ENCODE measurements around the gene TMCC1. TPM values are rescaled to one million over a fixed set of nuclear protein-coding genes. Genes with fewer than 3 reads are reported as not detected.

Gene TMCC1
- total and polyA plus RNA-seq, 4 donors = 10.2 to 60.0 (median 11.0) TPM

GRCh38 chr3:129722527-129722926 is 171.0 kb downstream of the TMCC1 start:
- Histone ChIP-seq H3K9me3 (ENCODE audit: control insufficient read depth in 4 of 4, low read length in 3 of 4) (no peaks in the 10 kb centered on the region), H3K27me3 (ENCODE audit: control insufficient read depth in 4 of 4, insufficient read depth in 4 of 4, low read length in 3 of 4) (no peaks in the 10 kb centered on the region), H3K9ac (ENCODE audit: low read depth in 1 of 2, low read length in 2 of 2) (peak overlapping the region in 1 of 2 donors; percentile 7), H3K27ac (ENCODE audit: low read depth in 1 of 2, low read length in 2 of 2) (no peak overlapping the region), H3K4me3 (ENCODE audit: low read depth in 1 of 3, low read length in 3 of 3) (no peak overlapping the region), H3K4me1 (ENCODE audit: control insufficient read depth in 4 of 4, insufficient read depth in 4 of 4, low read length in 3 of 4) (peaks cover 1 to 22% (median 15%) of the 10 kb centered on the region in 4 donors), H3K36me3 (ENCODE audit: control insufficient read depth in 4 of 4, insufficient read depth in 3 of 4, low read depth in 1 of 4, low read length in 3 of 4) (no peaks in the 10 kb centered on the region)
- DNase-seq (ENCODE audit: low spot score) = no peak
- TF ChIP-seq SP1 (IDR thresholded peaks at IDR 0.05) (no peak), RXRA (IDR thresholded peaks at IDR 0.05) (peak; percentile 10 to 17)

- no peak overlapping the region for H3K4me3 ChIP-seq (ENCODE audit: low read depth in 1 of 3, low read length in 3 of 3)
- 68% methylated on average over 4 of the region's 4 CpGs for WGBS
- H3K36me3 ChIP-seq (ENCODE audit: control insufficient read depth in 4 of 4, insufficient read depth in 3 of 4, low read depth in 1 of 4, low read length in 3 of 4) = no peaks in the 10 kb centered on the region
- TF ChIP-seq SP1 (IDR thresholded peaks at IDR 0.05) = no peak
- TF ChIP-seq RXRA (IDR thresholded peaks at IDR 0.05) = no peak
- TF ChIP-seq JUND (IDR thresholded peaks at IDR 0.05) = no peak
- TF ChIP-seq REST (IDR thresholded peaks at IDR 0.05) = no peak
- peaks cover 1 to 12% (median 9%) of the 10 kb centered on the region in 4 donors for H3K4me1 ChIP-seq (ENCODE audit: control insufficient read depth in 4 of 4, insufficient read depth in 4 of 4, low read length in 3 of 4)
- no peaks in the 10 kb centered on the region for H3K27me3 ChIP-seq (ENCODE audit: control insufficient read depth in 4 of 4, insufficient read depth in 4 of 4, low read length in 3 of 4)
- no peak overlapping the region for H3K9ac ChIP-seq (ENCODE audit: low read depth in 1 of 2, low read length in 2 of 2)
- H3K27ac ChIP-seq (ENCODE audit: low read depth in 1 of 2, low read length in 2 of 2) = no peak overlapping the region
- no peak for DNase-seq (ENCODE audit: low spot score)
- H3K9me3 ChIP-seq (ENCODE audit: control insufficient read depth in 4 of 4, low read length in 3 of 4) = no peaks in the 10 kb centered on the region
Measured at GRCh38 chr3:129718201-129718600, 175.3 kb downstream of the TMCC1 start.

GRCh38 chr3:129715854-129716253 is 177.7 kb downstream of the TMCC1 start:
- Histone ChIP-seq H3K9me3 (ENCODE audit: control insufficient read depth in 4 of 4, low read length in 3 of 4) (no peaks in the 10 kb centered on the region), H3K4me1 (ENCODE audit: control insufficient read depth in 4 of 4, insufficient read depth in 4 of 4, low read length in 3 of 4) (no peaks in the 10 kb centered on the region), H3K27ac (ENCODE audit: low read depth in 1 of 2, low read length in 2 of 2) (no peak overlapping the region), H3K27me3 (ENCODE audit: control insufficient read depth in 4 of 4, insufficient read depth in 4 of 4, low read length in 3 of 4) (no peaks in the 10 kb centered on the region), H3K4me3 (ENCODE audit: low read depth in 1 of 3, low read length in 3 of 3) (no peak overlapping the region), H3K36me3 (ENCODE audit: control insufficient read depth in 4 of 4, insufficient read depth in 3 of 4, low read depth in 1 of 4, low read length in 3 of 4) (no peaks in the 10 kb centered on the region), H3K9ac (ENCODE audit: low read depth in 1 of 2, low read length in 2 of 2) (no peak overlapping the region)
- no peak for DNase-seq (ENCODE audit: low spot score)
- TF ChIP-seq FOXA1 (IDR thresholded peaks at IDR 0.05) (no peak), HNF4A (conservative IDR thresholded peaks at IDR 0.05) (no peak), RXRA (IDR thresholded peaks at IDR 0.05) (no peak), EGR1 (IDR thresholded peaks at IDR 0.05; ENCODE audit: low read depth in 2 of 2) (no peak), YY1 (IDR thresholded peaks at IDR 0.05) (no peak), ATF3 (IDR thresholded peaks at IDR 0.05) (no peak), SP1 (IDR thresholded peaks at IDR 0.05) (no peak), REST (IDR thresholded peaks at IDR 0.05) (no peak)
- 85% methylated on average over 1 of the region's 2 CpGs for WGBS

Data from liver (tissue), 9 donors.